K562 (cell line): ENCODE results near the gene TMEM208. TPM values are rescaled to one million over a fixed set of nuclear protein-coding genes. Genes with fewer than 3 reads are reported as not detected.

Experiments
- HDAC2 ChIP-seq: fragments of 450-650 bp; IDR thresholded peaks from 2 replicates; pipeline ENCODE4 v1.6.1; 2016; ENCODE audit warnings: mild to moderate bottlenecking
- KHSRP ChIP-seq: fragments of 450-650 bp; IDR thresholded peaks from 2 replicates; pipeline ENCODE4 v1.6.1; 2017
- MCM2 ChIP-seq: fragments of 450-650 bp; IDR thresholded peaks from 2 replicates; pipeline ENCODE4 v1.6.1; 2017; ENCODE audit warnings: low read depth, mild to moderate bottlenecking
- POLR2AphosphoS5 ChIP-seq: IDR thresholded peaks from 2 replicates; pipeline ENCODE4 v1.6.1; 2011; ENCODE audit warnings: mild to moderate bottlenecking, low read depth, low read length, moderate library complexity; ENCODE audit not compliant: control insufficient read depth, insufficient read depth
- TAF7 ChIP-seq: fragments of 450-650 bp; IDR thresholded peaks from 2 replicates; pipeline ENCODE4 v1.6.1; 2016; ENCODE audit warnings: missing genetic modification characterization, missing compliant biosample characterization
- ZNF717 ChIP-seq: fragments of 250-450 bp; sonication (Bioruptor Pico); IDR thresholded peaks from 2 replicates; pipeline ENCODE4 v1.5.0; 2021
- polyA plus RNA-seq, 8 experiments: library from polyadenylated mRNA; depleted of rRNA in 4 of 8; stranded (reverse) in 5 of 8; unstranded in 3 of 8; fragments of >200 nt; fragmentation: Nextera tagmentation in 2 of 8; fragmentation: Illumina TruSeq in 1 of 8; extraction: Ambion mirVana in 2 of 8; extraction: Trizol in 1 of 8; gene quantifications; 2 replicates each; pipeline versions ENCODE4 v1.2.1 to v1.2.3, GENCODE V29; 2011 to 2014; ENCODE audit warnings: inconsistent platforms in 1 of 8, missing spikeins in 1 of 8
- total RNA-seq, 7 experiments: library from RNA; depleted of rRNA in 6 of 7; stranded (reverse); fragments of >200 nt in 6 of 7; fragmentation: Illumina TruSeq in 2 of 7; extraction: Trizol in 2 of 7; gene quantifications; 2 replicates each; pipeline versions ENCODE4 v1.2.1 to v1.2.3, GENCODE V29; 2011 to 2021; ENCODE audit warnings: low replicate concordance in 1 of 7
- TF ChIP-seq, protein P1 (sequence below): sonication (generic); formaldehyde crosslinking; IDR thresholded peaks from 2 replicates; pipeline ENCODE4 v1.9.0; 2022; ENCODE audit warnings: mild to moderate bottlenecking, missing genetic modification reagents
- TF ChIP-seq, protein P2 (sequence below): sonication (generic); formaldehyde crosslinking; IDR thresholded peaks from 2 replicates; pipeline ENCODE4 v1.8.0; 2022; ENCODE audit warnings: missing genetic modification reagents, mild to moderate bottlenecking, moderate library complexity, borderline replicate concordance
- TF ChIP-seq, protein P3 (sequence below): fragments of 250-450 bp; sonication (Bioruptor Pico); IDR thresholded peaks from 2 replicates; pipeline ENCODE4 v1.9.0; 2021; ENCODE audit warnings: mild to moderate bottlenecking

TMEM208 gene
- total and polyA plus RNA-seq, 9 of the 15 experiments (the other 6 are each of a cell fraction or from before 2014, with no cell fraction given): 31.8 to 239 (median 54.3) TPM

DNA sequence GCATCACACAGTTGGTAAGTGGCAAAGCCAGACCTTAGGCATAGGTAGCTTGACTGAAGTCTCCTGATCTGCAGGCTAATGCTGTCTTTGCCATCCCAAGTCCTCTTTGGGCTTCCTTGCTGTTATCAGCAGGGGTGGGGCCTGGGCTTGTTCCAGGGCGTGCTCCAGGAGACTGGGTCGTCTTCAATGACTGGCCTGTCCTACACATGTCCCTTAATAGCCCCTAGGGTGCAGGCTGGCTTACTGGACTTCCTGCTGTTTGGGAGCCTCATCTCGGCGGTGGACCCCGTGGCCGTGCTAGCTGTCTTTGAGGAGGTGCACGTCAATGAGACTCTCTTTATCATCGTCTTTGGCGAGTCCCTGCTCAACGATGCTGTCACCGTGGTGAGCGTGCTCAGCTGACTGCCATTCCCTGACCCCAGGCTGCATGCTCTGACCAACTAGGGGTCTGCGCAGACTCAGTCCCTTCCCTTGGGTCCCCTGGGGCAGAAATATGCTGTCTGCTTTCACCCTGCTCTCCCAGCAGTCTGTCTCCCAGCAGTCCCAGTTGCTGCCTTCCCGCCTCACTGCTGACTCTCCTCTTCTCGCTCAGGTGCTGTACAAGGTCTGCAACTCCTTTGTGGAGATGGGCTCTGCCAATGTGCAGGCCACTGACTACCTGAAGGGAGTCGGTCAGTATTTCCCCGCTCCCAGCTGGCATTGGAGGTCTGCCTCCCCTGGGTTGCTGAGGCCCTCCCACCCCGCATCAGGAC is 28.0 kb downstream of the TMEM208 start (continued):
- TF ChIP-seq KHSRP: no peak
- no peak for TF ChIP-seq MCM2
- TF ChIP-seq, protein P1, sequence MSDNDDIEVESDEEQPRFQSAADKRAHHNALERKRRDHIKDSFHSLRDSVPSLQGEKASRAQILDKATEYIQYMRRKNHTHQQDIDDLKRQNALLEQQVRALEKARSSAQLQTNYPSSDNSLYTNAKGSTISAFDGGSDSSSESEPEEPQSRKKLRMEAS (CRISPR knock-in tag): peak; percentile 64
- TF ChIP-seq POLR2AphosphoS5: no peak
- no peak for TF ChIP-seq TAF7
- TF ChIP-seq HDAC2: no peak
- TF ChIP-seq, protein P2, sequence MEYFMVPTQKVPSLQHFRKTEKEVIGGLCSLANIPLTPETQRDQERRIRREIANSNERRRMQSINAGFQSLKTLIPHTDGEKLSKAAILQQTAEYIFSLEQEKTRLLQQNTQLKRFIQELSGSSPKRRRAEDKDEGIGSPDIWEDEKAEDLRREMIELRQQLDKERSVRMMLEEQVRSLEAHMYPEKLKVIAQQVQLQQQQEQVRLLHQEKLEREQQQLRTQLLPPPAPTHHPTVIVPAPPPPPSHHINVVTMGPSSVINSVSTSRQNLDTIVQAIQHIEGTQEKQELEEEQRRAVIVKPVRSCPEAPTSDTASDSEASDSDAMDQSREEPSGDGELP (CRISPR knock-in tag): peak; percentile 40; the same call in 1 of the 2 replicates
- TF ChIP-seq ZNF717 (CRISPR knock-in tag): no peak
- TF ChIP-seq, protein P3, sequence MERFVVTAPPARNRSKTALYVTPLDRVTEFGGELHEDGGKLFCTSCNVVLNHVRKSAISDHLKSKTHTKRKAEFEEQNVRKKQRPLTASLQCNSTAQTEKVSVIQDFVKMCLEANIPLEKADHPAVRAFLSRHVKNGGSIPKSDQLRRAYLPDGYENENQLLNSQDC: no peak
